NAMALWA (cell line): Measurements from ENCODE around the gene FLRT1.

Experiments
- DNase-seq: peaks from one replicate; pipeline ENCODE4 v3.0.0-alpha.2; 2015; ENCODE audit warnings: low spot score

The FLRT1 gene

DNA sequence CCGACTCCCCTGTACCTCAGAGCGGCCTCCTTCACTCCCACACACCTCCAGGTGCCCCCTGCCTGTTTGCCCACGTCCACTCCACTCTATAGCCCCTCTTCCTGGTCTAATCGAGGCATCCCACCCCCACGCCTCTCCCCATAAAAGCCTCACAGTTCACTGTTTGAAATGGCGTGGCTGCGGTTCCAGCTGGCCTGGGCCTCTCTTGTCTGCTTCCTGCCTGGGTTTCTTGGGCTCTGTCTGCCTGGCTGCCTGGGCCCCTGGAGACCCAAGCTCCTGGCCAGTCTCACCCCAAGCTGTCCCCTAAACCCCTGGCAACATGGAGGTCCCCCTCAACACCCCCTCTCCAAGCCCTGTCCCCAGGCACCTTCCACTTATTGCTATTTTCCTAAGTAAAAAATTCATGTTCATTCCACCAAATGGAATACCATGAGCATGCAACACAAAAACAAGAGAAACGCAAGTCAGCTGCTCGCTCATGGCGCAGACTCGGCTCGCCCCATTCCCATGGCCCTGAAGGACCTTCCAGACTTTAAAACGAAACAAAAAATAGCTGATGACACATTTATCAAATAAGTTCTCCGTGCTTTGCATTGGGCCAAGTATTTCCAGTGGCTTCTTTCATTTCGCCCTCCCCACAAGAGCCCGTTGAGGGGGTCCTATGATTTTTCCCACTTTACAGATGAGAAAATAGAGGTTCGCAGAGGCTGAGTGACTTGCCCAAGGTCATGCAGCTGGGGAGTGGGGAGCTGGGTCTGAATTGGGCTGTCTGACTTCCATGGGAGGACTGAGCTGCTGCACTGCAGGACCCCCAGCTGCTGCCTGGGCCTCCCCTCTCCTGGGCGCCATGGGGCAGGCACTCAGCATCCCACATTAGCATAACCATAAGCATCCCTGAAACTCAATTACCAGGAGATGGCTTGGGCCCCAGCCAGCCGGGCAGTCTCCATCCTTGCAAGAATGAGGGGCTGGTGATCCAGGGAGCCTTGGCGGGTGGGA, 11.7 kb upstream of the FLRT1 start:
- no peak for DNase-seq

DNA sequence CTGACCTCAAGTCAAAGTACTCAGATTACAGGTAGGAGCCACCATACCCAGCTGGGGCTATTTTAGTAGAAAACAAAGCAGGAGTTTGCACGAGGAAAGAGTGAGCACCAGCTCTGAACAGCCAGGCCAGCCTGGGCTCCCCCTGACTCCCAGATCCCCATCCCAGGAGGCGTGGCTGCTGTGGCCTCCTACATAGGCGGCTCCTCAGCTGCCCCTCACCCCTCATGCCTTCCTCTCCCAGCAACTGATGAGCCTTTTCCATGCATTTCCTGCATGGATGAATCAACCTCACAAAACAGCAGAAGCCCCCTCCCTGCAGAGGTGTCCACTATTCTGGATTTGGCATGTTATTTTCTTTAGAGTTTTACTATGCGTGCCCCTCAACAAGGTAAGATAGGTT, 10.5 kb upstream of the FLRT1 start:
- no peak for DNase-seq

DNA sequence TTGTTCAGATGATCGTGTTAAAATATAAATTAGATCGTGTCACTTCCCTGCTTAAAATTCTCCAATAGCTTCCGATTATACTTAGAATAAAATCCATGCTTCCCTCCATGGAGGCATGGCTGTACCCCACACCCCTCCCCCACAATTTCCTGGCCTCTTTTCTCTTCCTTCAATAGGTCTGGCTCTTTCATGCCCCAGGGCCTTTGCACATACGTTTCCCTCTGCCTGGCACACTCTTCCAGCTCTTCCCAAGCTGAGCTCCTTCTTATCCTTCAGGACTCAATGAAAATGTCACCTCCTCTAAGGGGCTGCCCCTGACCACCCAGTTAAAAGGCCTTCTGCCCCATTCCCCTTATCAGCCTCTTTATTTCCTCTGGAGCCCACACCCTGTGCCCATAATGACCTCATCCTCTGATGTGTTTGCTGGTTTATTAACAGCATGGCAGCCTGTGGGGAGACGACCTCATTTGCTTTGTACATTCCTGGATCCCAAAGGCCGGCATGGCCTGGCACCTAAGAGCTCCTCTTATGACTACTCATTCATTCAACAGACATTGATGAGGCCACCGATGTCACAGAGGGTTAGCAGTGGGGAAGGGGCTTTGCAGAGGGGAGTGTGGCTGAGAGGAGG, 9.0 kb upstream of the FLRT1 start:
- DNase-seq = no peak

DNA sequence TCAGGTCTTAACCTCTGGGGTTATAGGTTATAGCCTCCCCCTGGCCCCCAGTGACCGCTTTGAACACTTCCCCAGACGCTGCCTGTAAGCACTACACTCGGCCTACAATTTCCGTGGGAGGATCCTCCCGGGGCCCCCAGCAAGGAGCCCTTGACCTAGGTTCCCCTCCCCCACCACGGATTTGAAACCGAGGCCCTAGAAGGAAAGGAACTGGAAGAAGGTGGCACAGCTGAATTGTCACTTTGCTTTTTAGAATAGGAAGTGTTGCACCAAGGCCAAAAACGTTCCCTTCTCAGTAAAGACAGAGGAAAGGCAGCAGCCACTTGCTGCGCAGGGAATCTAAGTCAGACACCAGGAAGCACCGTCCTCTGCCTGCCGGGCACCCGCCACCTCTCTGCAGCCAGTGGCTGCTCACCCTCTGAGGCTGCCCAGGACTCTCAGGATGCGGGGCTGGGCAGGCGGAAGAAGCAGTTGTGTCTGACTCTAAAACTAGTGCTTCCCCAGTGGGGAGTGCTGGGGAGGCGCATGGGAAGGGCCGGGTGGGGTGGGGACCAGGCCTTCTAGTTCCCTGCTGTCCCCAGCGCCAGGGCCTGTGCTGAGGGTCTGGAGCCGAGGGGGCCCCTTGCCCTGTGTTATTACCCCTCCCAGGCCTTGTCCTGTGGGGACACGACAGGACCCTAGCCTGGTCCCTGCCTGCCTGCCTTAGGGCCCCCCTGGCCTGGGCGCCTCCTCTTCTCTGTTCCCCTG, 7.9 kb upstream of the FLRT1 start:
- no peak for DNase-seq

DNA sequence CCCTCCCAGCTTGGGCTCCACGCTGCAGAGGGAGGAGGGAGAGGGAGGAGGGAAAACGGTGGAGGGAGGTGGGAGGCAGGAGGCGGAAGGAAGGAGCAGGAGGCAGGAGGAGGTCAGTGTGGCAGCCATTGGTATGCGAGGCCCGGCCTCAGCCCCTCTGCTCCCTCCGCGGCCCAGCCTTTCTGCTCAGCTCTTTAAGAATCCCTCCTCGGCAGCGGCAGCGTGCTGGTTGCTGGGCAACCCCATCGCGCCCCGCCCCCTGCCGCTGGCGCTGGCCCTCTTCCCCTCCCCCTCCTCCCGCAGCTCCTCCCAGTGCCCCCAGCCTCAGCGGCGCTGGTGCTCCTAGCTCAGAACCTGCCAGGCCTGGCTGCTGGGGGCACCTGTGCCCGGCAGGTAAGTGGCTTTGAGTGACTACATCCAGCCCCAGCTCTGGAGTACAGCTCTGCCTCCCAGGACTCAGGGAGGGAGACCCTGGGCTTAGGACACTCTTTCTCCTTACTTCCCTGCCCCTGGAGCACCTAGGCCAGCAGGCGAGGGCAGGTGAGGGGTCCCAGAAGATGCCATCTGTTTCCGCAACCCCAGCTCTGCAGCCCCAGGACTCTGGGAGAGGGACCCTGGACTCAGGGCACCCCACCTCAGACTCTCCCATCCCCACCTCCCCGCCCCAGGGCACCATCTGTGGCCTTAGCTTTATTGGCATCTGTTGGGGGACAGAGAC, 7.2 kb upstream of the FLRT1 start:
- DNase-seq = peak; percentile 23

DNA sequence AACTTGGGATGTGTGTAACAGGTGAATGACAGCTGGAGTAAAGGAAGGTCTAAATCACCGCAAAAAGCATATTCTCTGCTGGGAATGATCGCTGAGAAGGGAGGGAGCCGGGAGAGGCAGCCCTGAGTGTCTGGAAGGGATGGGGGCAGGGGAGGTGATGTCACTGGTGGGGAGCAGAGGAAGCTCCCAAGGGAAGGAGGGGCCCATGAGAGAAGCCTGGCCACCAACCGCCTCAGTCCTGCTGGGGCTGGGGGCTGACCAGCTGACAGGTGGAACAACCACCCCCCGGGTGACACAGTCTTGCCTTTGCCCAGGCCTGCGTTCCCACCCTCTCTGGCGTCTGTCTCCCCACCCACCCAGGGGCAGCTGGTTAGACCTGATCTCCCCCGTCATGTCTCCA, 6.0 kb upstream of the FLRT1 start:
- DNase-seq = no peak

DNA sequence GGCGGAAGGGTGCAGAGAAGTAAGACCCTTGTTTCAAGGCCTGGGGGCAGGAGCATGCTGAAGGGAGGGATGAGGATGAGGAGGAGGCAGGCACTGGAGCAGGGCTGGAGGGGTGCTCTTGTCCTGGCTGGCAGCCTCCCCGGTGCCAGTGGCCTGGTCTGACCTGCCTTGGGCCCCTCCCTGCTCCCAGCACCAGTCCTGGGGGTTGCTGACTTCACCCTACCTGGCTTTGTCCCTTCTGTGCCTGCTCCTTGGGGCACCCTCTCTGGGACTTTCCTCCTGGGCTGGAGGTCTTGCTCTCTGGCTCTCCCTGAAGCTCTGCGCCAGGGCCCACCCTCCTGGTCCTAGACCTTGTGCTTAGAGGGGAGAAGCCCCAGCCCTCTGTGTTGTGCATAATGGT, 4.7 kb upstream of the FLRT1 start:
- no peak for DNase-seq

DNA sequence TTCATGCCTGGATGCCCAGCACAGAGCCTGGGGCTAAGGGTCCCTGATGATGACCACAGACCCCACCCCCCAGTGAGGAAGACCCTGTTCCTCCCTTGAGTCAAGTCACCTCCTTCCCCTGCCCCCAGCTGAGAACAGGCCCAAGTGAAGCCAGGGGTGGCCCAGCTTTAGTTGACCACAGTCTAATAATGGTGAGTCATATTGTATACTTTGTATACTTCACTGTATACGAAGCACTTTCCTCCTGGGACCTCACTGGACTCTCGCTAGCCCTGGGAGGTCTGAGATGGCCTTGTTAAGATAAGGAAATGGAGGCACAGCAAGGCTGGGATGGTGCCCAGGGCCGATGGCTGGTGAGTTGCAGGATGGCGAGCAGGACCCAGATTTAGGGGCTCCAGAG, 3.7 kb upstream of the FLRT1 start:
- no peak for DNase-seq

DNA sequence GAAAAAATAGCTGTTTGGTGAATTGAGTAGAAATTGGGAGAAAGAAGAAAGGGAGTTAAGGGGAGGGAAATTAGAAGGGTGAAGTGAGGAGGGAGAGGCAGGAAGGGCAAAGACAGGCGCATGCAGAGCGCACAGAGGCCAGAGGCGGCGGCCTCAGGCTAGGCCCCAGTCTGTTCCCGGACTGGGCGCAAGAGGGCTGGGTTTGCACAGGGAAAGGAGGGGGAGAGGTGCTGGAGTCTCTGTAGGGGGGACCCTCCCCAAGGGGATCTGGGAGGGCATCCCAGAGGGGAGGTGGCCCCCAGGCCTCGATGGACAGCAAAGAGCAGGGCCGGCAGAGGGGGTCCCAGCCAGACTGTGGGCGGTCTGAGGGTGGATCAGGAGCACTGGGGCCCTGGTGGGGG, 1.3 kb upstream of the FLRT1 start:
- no peak for DNase-seq

DNA sequence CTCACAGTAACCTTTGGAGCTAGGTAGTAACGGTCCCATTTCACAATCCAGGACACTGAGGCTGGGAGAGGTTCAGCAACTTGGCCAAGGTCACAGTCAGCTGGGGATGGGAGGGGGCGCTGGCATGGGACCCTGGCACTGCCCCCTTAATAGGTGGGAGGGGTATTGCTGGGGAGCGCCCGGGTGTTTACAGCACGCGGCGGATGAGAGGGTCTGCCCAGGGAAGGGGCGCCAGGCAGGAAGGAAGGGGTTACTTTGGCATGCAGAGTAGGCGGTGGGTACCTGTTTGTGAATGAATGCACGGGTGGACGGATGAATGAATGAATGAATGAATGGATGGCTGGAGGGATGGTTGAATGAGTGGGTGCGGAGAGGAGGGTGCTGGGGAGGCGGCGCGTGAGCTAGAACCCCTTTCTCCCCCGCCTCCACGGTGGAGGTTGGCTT, 628 bp upstream of the FLRT1 start:
- no peak for DNase-seq

DNA sequence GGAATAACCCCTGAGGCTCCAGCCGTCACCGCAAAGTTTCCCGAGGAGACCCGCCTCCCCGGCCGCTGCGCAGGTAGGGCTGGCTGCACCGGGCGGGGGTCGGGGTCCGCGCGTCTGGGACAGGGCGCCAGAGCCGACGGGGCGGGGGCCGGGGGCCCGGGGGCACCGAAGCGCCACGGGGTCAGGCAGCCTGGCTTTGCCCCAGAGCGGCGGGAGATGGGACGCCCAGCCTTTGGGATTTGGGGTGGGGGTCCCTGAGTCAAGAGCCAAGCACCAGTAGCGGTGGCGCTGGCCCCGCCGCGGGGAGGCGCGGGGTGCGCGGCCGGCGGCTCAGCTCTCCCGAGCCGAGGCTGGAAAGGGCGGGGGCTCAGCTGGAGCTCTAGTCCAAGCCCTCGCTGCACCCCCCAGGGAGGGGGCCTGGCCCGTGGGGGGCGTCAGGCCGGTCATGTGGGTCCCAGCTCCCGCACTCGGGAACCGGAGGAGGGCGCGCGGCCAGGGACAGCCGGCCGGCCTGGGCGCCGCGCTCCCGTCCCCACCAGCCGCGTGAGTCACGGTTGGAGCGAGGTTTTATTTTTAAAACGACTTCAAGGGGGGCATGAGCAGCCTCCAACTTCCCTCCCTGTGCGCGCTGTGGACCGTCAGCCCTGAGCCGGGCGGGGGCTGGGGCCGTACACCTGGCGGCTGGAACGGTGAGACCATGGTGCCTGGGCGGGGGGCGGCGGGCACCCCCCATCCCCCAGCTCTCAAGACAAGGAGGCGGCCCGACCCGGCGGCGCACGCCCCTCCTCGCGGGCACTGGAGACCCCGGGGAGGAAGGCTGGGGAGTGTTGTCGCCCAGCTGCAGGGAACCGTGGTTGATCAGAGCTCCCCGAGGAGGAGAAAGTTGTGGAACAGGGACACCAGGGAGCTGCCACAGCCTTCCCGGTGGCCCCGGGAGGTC, 626 bp downstream of the FLRT1 start:
- no peak for DNase-seq

DNA sequence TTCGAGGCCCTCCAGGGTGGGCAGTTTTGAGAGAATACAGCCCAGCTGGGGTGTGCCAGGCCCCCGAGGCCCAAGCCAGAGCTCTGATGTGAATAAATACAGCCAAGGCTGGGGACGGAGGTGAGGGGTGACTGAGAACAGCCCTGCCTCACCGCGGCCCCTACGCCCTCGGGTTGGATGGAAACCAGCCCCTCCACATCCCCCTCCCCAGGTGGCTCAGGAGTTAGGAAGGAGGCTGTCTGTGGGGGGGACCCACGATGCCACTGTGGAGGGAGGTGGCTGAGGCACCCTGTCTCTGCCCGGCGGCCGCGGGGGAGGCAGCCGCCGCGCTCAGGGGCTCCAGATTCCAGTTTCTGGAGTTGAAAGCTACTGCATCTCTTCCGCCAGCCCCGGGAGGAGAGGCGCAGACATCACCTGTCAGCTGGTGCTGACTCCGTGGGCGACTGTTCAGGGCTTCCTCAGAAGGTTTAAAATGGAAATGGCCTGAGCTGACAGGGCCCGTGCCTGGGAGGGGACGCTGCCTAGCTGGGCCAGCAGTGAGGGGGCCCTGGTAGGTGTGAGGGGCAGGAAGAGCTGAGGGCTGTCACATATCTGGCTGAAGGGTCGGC, 1.4 kb downstream of the FLRT1 start:
- DNase-seq = no peak

DNA sequence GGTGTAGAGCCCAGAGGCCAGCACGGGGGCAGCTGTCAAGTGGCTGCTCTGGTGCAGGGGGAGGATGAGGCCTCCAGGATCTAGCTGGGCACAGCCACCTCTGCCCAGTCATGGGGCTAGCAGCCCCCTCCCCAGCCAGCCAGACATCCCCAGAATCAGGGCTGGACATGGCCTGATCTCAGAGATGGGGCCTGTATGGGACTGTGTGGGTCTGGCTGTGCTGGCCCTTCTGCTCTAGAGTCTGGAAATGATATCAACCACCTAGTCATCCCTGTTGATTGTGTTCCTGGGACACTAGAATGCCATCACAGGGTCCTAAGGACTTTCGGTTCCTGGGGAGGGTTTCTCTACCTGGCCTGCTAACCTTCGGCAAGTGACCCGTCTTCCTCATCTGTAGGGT, 2.8 kb downstream of the FLRT1 start:
- no peak for DNase-seq

DNA sequence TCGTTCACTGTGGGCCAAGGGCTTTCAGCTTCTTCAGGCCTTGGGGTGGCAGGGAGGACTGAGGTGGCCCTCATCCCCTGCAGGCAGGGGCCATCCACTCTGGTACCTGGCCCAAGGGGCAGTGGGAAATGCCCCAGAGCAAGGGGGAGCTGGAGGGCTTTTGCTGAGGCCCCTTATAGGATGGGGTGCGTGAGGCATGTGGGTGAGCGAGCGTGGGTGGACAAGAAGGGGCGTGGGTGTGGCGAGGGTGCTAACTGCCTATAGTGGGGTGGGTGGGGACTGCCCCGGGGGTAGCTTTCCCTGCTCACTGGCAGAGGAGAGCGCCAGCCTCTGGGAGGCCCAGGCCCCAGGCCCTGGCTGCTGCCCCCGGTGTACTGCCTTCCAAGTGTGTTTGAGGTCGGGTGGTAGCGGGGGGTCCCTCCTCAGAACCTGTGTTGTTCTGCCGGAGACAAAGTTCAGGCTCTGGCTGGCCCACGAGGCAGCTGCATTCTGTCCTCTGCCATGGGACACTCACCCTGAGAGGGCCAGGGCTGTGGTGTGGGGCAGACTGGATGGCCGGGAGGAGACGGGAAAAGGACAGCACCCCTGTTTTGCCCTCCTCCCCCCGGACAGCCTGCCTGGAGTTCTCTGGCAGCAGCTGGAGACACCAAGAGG, 3.4 kb downstream of the FLRT1 start:
- DNase-seq = no peak

DNA sequence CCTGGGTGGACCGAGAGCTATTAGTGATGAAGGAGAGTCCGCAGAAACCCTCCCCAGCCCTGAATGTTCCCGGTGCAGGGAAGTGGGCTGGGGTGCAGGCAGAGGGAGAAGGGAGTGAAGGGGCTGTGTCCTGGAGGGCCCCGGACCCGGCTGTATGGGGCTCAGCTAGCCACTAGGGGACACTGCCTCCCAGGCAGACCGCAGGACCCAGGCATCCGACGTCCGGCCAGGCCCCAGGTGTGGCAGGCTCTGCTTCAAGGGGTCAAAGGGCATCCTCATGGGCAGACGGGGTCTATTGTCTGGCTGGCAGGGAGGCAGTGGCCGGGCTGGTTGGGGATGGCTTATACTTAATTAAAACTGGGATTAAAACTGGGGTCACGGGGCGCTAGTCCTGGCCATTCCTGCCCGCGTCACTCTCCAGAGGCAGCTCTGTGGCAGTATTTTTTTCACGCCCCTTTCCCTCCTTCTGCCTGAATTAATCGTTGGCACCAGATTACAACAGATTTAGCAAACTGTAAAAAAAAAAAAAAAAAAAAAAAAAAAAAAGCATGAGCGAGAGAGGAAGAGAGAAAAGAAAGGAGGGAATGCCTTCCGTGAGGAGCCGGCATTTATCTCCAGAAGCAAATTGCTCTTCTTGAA, 5.1 kb downstream of the FLRT1 start:
- DNase-seq = no peak

DNA sequence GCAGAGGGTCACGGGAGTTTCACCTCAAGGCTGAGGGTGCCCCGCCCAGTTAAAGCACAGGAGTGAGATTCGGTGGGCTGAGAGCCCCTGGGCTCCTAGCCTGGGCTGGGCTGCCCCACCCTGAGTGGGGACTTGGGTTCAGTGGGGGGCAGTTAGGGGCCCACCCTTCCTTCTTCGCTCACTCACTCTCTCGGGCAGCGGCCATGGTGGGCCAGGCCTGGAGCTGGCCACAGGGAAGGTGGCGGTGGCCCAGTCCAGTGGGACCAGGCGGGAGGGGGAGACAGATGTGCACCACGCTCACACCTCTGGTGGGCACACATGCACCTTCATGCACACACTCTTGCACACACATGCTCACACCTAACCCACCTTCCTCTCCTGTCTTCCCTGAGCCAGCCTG, 6.1 kb downstream of the FLRT1 start:
- DNase-seq = no peak

DNA sequence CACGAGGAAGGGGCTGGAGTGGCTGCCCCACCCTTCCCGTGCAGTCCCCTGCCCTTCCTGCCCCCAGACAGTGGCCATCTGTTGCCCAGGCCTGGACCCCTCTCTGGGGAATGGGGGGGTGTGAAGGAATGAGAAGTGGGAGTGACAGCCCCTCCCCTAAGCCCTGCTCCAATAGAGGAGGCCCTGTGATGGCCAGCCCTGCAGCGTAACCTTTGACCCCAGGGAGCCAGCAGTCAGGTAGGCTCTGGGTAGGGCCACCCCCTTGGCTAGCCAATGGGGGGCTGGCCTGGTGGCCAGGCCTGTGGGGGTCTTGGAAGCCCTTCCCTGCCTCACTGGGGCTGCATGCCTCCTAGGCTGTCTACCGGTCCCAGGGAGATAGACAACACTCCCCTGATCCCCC, 6.6 kb downstream of the FLRT1 start:
- DNase-seq = no peak

DNA sequence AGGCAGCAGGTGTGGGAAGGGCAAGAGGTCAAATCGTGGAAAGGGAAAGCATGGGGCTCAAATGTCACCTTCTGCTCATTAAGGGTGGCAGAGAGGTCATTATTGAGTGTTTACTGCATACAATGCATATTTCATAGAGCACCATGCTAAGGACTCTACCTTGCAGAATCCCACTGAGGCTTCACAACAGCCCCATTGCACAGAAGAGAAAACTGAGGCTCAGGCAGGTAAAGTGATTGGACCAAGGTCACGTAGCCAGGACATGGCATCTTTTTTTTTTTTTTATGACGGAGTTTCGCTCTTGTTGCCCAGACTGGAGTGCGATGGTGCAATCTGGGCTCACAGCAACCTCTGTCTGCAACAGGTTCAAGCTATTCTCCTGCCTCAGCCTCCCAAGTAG, 7.8 kb downstream of the FLRT1 start:
- no peak for DNase-seq

DNA sequence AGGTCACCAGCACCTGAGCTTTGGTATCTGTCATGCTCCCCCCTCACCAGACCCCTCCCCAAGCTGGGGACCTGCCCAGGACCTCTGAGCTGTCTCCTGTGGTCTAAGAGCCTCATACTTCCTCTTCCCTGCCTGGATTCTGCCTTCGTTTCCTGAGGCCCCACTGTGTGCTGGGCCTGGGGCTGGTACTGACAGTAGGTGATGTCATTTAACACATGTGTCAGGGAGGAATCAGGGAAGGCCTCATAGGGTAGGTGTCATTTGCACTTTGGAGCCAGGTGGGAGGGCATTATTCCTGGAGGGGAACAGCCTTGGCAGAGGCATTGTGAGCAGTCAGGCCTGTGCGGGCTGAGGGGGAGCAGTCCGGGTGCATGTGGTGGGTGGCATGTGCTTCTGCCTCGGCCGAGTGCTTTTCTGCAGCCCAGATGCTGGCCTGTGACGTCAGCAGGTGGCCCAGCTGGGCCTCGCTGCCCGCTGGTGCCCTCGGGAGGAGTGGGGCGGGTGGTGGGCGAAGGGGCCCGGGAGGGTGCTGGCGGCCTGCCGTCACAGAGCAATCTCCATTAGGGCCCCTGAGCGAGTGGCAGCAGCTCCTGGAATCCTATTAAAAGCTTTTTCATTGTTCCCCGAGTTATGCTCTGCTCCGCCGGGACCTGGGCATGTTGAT, 9.1 kb downstream of the FLRT1 start:
- no peak for DNase-seq
